ENCODE measurements around the gene SIT1. TPM values are rescaled to one million over a fixed set of nuclear protein-coding genes. Genes with fewer than 3 reads are reported as not detected.
A peak's percentile ranks its signal among the peaks of the same experiment; 100 is the strongest.
"Not testable (repeated sequence)": the region's sequence is repeated elsewhere in the genome, so short reads cannot be mapped to it uniquely, and the experiment has no call there.

Gene SIT1
- total RNA-seq, 2 experiments from 2014 or later: 121 to 176 TPM

DNA sequence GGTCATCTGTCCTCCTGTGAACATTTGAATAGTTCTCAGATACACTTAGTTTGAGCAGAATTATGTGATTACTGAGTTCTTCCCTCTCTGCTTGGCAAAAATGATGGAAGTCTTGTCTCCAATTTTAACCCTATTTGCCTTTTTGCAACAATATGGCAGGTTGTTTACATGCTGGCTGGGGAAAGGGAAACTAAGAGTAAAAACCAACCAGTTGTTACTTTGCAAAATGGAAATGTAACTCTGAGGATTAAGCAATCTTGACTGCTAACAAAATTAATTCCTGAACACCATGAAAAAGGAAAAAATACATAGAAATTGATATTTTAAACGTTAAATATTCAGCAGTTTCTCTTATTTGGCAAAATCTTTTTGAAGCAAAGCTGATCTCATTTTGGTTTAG is 11.1 kb downstream of the SIT1 start:
- no TSS peak for BruUV-seq (replicated peaks)
- Histone ChIP-seq H3K9me2 (ENCODE audit: insufficient read depth, low read length) (no peaks in the 10 kb centered on the region), H3K4me3 (ENCODE audit: low read depth, low read length, poor library complexity, severe bottlenecking) (no peak overlapping the region), H3K4me2 (ENCODE audit: low read length) (peak overlapping the region; percentile 58), H4K20me1 (ENCODE audit: insufficient read depth, low read length) (no peaks in the 10 kb centered on the region), H3K27ac (ENCODE audit: low read depth, low read length, poor library complexity, severe bottlenecking) (peak overlapping the region; percentile 72), H2AFZ (ENCODE audit: low read length) (peak overlapping the region; percentile 1; the same call in 1 of the 2 replicates), H3K79me2 (ENCODE audit: insufficient read depth, low read depth, low read length) (no peaks in the 10 kb centered on the region), H3K9me3 (ENCODE audit: low read length) (peaks cover 9% of the 10 kb centered on the region; the same call in 1 of the 2 replicates), H3K36me3 (ENCODE audit: insufficient read depth, low read length) (peaks cover 36% of the 10 kb centered on the region), H3K4me1 (ENCODE audit: insufficient read depth, low read length, poor library complexity, severe bottlenecking) (peaks cover 57% of the 10 kb centered on the region)
- no peak for DNase-seq (ENCODE audit: low spot score)
- TF ChIP-seq CTCF (conservative IDR thresholded peaks at IDR 0.05; ENCODE audit: low read length): no peak
- no peak for TF ChIP-seq EZH2phosphoT487 (IDR thresholded peaks at IDR 0.05; ENCODE audit: borderline replicate concordance, low read depth, low read length)
- POLR2A ChIA-PET: interaction anchor here (0.7 to 3.1 kb wide), 7 partner anchors 8 to 248 kb away, joined by 3 to 17 read pairs (median 6); partner anchors contain the start of genes CCDC107, CD72, RMRP and SIT1
- intact Hi-C loops (cut with micrococcal nuclease; ENCODE audit: unreplicated experiment): no loop called here
- CTCF ChIA-PET (ENCODE audit: unreplicated experiment): interaction anchor here (2.3 kb wide), 1 partner anchor 9 kb away, joined by 5 read pairs; no protein-coding TSS in a partner anchor

- H3K9me3 ChIP-seq (ENCODE audit: low read length); BruUV-seq (replicated peaks); H4K20me1 ChIP-seq (ENCODE audit: insufficient read depth, low read length); H3K79me2 ChIP-seq (ENCODE audit: insufficient read depth, low read depth, low read length); DNase-seq (ENCODE audit: low spot score); H3K4me3 ChIP-seq (ENCODE audit: low read depth, low read length, poor library complexity, severe bottlenecking); intact Hi-C loops (cut with micrococcal nuclease; ENCODE audit: unreplicated experiment); H3K9me2 ChIP-seq (ENCODE audit: insufficient read depth, low read length): not testable (repeated sequence)
- Histone ChIP-seq H3K36me3 (ENCODE audit: insufficient read depth, low read length) (peaks cover 32% of the 10 kb centered on the region), H2AFZ (ENCODE audit: low read length) (peak overlapping the region; percentile 1; the same call in 1 of the 2 replicates), H3K4me1 (ENCODE audit: insufficient read depth, low read length, poor library complexity, severe bottlenecking) (peaks cover 61% of the 10 kb centered on the region), H3K4me2 (ENCODE audit: low read length) (peak overlapping the region; percentile 58), H3K27ac (ENCODE audit: low read depth, low read length, poor library complexity, severe bottlenecking) (peak overlapping the region; percentile 72)
- CTCF ChIA-PET (ENCODE audit: unreplicated experiment): interaction anchor here (2.3 kb wide), 1 partner anchor 9 kb away, joined by 5 read pairs; no protein-coding TSS in a partner anchor
- POLR2A ChIA-PET: interaction anchor here (0.7 to 3.1 kb wide), 7 partner anchors 8 to 247 kb away, joined by 3 to 17 read pairs (median 7); partner anchors contain the start of genes CD72 and SIT1
These were observed 11.5 kb downstream of the SIT1 start for GRCh38 chr9:35639225-35639624.

DNA sequence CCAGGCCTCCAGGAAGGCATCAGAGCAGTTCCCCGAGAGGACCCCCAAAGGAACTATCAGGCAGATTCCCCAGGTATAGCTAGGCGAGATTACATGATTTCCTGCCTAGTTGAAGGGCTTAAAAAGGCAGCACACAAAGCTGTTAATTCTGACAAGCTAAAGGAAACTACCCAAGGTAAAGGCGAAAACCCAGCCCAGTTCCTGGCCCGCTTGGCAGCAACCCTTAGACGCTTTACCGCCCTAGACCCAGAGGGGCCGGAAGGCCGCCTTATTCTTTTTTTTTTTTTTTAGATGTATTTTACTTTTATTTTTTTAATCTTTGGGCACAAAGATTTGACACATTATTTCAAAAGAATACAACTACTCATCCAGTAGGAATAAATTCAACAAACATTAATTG is 12.0 kb downstream of the SIT1 start:
- DNase-seq (ENCODE audit: low spot score): peak; percentile 63
- Histone ChIP-seq H3K4me2 (ENCODE audit: low read length) (peak overlapping the region; percentile 58), H3K4me1 (ENCODE audit: insufficient read depth, low read length, poor library complexity, severe bottlenecking) (peaks cover 65% of the 10 kb centered on the region), H3K27ac (ENCODE audit: low read depth, low read length, poor library complexity, severe bottlenecking) (peak overlapping the region; percentile 72), H3K36me3 (ENCODE audit: insufficient read depth, low read length) (peaks cover 30% of the 10 kb centered on the region)
- intact Hi-C loops (cut with micrococcal nuclease; ENCODE audit: unreplicated experiment); BruUV-seq (replicated peaks); H3K9me3 ChIP-seq (ENCODE audit: low read length); H3K9me2 ChIP-seq (ENCODE audit: insufficient read depth, low read length); H3K79me2 ChIP-seq (ENCODE audit: insufficient read depth, low read depth, low read length); H3K4me3 ChIP-seq (ENCODE audit: low read depth, low read length, poor library complexity, severe bottlenecking); H2AFZ ChIP-seq (ENCODE audit: low read length); H4K20me1 ChIP-seq (ENCODE audit: insufficient read depth, low read length): not testable (repeated sequence)
- CTCF ChIA-PET (ENCODE audit: unreplicated experiment): interaction anchor here (2.3 kb wide), 1 partner anchor 10 kb away, joined by 5 read pairs; no protein-coding TSS in a partner anchor
- POLR2A ChIA-PET: interaction anchor here (0.7 to 3.1 kb wide), 8 partner anchors 9 to 247 kb away, joined by 3 to 17 read pairs (median 6); partner anchors contain the start of genes CD72 and SIT1

- H3K27ac ChIP-seq (ENCODE audit: low read depth, low read length, poor library complexity, severe bottlenecking): peak overlapping the region; percentile 72
- CTCF ChIA-PET (ENCODE audit: unreplicated experiment): interaction anchor here (2.3 kb wide), 1 partner anchor 11 kb away, joined by 5 read pairs; no protein-coding TSS in a partner anchor
- H3K4me3 ChIP-seq (ENCODE audit: low read depth, low read length, poor library complexity, severe bottlenecking); H4K20me1 ChIP-seq (ENCODE audit: insufficient read depth, low read length); H3K4me2 ChIP-seq (ENCODE audit: low read length); DNase-seq (ENCODE audit: low spot score); H2AFZ ChIP-seq (ENCODE audit: low read length); intact Hi-C loops (cut with micrococcal nuclease; ENCODE audit: unreplicated experiment); H3K9me2 ChIP-seq (ENCODE audit: insufficient read depth, low read length); BruUV-seq (replicated peaks); H3K9me3 ChIP-seq (ENCODE audit: low read length); H3K79me2 ChIP-seq (ENCODE audit: insufficient read depth, low read depth, low read length): not testable (repeated sequence)
- peaks cover 71% of the 10 kb centered on the region for H3K4me1 ChIP-seq (ENCODE audit: insufficient read depth, low read length, poor library complexity, severe bottlenecking)
- POLR2A ChIA-PET: interaction anchor here (2.0 kb wide), 1 partner anchor 19 kb away, joined by 7 read pairs; the partner anchor contains the start of gene CD72
- peaks cover 19% of the 10 kb centered on the region for H3K36me3 ChIP-seq (ENCODE audit: insufficient read depth, low read length)
These were observed 13.2 kb downstream of the SIT1 start for GRCh38 chr9:35637427-35637955.

- peak overlapping the region; percentile 28 for H3K4me3 ChIP-seq (ENCODE audit: low read depth, low read length, poor library complexity, severe bottlenecking)
- peak overlapping the region; percentile 94 for H3K27ac ChIP-seq (ENCODE audit: low read depth, low read length, poor library complexity, severe bottlenecking)
- BruUV-seq (replicated peaks); H3K9me2 ChIP-seq (ENCODE audit: insufficient read depth, low read length); DNase-seq (ENCODE audit: low spot score); H3K79me2 ChIP-seq (ENCODE audit: insufficient read depth, low read depth, low read length); H2AFZ ChIP-seq (ENCODE audit: low read length); CTCF ChIA-PET (ENCODE audit: unreplicated experiment); H4K20me1 ChIP-seq (ENCODE audit: insufficient read depth, low read length); intact Hi-C loops (cut with micrococcal nuclease; ENCODE audit: unreplicated experiment); H3K9me3 ChIP-seq (ENCODE audit: low read length): not testable (repeated sequence)
- POLR2A ChIA-PET: interaction anchor here (0.6 to 3.3 kb wide), 8 partner anchors 10 to 28 kb away, joined by 3 to 36 read pairs (median 5); partner anchors contain the start of genes ARHGEF39 and SIT1
- H3K4me2 ChIP-seq (ENCODE audit: low read length): peak overlapping the region; percentile 76
- peaks cover 71% of the 10 kb centered on the region for H3K4me1 ChIP-seq (ENCODE audit: insufficient read depth, low read length, poor library complexity, severe bottlenecking)
- H3K36me3 ChIP-seq (ENCODE audit: insufficient read depth, low read length): peaks cover 19% of the 10 kb centered on the region
These were observed 13.9 kb downstream of the SIT1 start for GRCh38 chr9:35636877-35637246.

Data from OCI-LY7 (cell line).